ENCODE data around the gene TSHZ2.
A peak's percentile ranks its signal among the peaks of the same experiment; 100 is the strongest.
"Not testable (repeated sequence)": the region's sequence is repeated elsewhere in the genome, so short reads cannot be mapped to it uniquely, and the experiment has no call there.

Gene TSHZ2

DNA sequence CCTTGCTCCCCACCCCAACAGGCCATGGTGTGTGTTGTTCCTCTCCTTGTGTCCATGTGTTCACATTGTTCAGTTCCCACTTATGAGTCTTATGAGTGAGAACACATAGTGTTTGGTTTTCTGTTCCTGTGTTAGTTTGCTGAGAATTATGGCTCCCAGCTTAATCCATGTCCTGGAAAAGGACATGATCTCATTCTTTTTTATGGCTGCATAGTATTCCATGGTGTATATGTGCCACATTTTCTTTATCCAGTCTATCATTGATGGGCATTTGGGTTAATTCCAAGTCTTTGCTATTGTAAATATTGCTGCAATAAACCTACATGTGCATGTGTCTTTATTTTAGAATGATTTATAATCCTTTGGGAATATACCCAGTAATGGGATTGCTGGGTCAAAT, 5.6 kb upstream of the TSHZ2 start:
- H4K91ac ChIP-seq (ENCODE audit: low read length); H3K36me3 ChIP-seq (ENCODE audit: control insufficient read depth in 1 of 2, insufficient read depth in 2 of 2, low read depth in 1 of 2, low read length in 2 of 2); H3K4me1 ChIP-seq (ENCODE audit: control insufficient read depth, insufficient read depth, low read depth, low read length); H3K9me3 ChIP-seq (ENCODE audit: control insufficient read depth, low read length); H2AFZ ChIP-seq (ENCODE audit: low read depth, low read length); H2BK12ac ChIP-seq (ENCODE audit: low read length in 2 of 2); H2BK5ac ChIP-seq (ENCODE audit: low read depth, low read length, poor library complexity, severe bottlenecking); H4K8ac ChIP-seq (ENCODE audit: low read length); H3K9ac ChIP-seq (ENCODE audit: low read length); H2BK120ac ChIP-seq (ENCODE audit: low read depth, low read length); H3K4me3 ChIP-seq (ENCODE audit: insufficient read depth in 1 of 2, low read depth in 1 of 2, low read length in 2 of 2); H3K4me2 ChIP-seq (ENCODE audit: low read length, poor library complexity, severe bottlenecking); H2BK15ac ChIP-seq (ENCODE audit: low read depth, poor library complexity, severe bottlenecking); H3K27me3 ChIP-seq (ENCODE audit: control insufficient read depth in 1 of 2, insufficient read depth in 1 of 2, low read length in 2 of 2); H3K79me1 ChIP-seq (replicated peaks; ENCODE audit: low read length, poor library complexity, severe bottlenecking); H2AK5ac ChIP-seq (ENCODE audit: low read length, severe bottlenecking); H3K14ac ChIP-seq (ENCODE audit: low read length in 2 of 2); H3K27ac ChIP-seq (ENCODE audit: low read length, poor library complexity, severe bottlenecking); H3K18ac ChIP-seq (ENCODE audit: low read depth in 1 of 2, low read length in 2 of 2); H3K4ac ChIP-seq (ENCODE audit: low read depth in 1 of 2, low read length in 2 of 2); DNase-seq; H3K23ac ChIP-seq (ENCODE audit: low read length in 2 of 2): not testable (repeated sequence)

- Histone ChIP-seq H3K4ac (ENCODE audit: low read depth in 1 of 2, low read length in 2 of 2) (peak overlapping the region in 1 of 2 experiments; percentile 3), H2AK5ac (ENCODE audit: low read length, severe bottlenecking) (no peak overlapping the region), H3K27ac (ENCODE audit: low read length, poor library complexity, severe bottlenecking) (no peak overlapping the region), H3K9ac (ENCODE audit: low read length) (peak overlapping the region; percentile 98), H4K8ac (ENCODE audit: low read length) (peak overlapping the region; percentile 87), H2BK12ac (ENCODE audit: low read length in 2 of 2) (peak overlapping the region; percentile 28 to 67), H3K4me3 (ENCODE audit: insufficient read depth in 1 of 2, low read depth in 1 of 2, low read length in 2 of 2) (peak overlapping the region in 1 of 2 experiments; percentile 92), H2BK5ac (ENCODE audit: low read depth, low read length, poor library complexity, severe bottlenecking) (no peak overlapping the region), H3K79me1 (replicated peaks; ENCODE audit: low read length, poor library complexity, severe bottlenecking) (no peaks in the 10 kb centered on the region), H3K14ac (ENCODE audit: low read length in 2 of 2) (no peak overlapping the region), H4K91ac (ENCODE audit: low read length) (peak overlapping the region; percentile 56), H2BK15ac (ENCODE audit: low read depth, poor library complexity, severe bottlenecking) (peak overlapping the region; percentile 92), H3K9me3 (ENCODE audit: control insufficient read depth, low read length) (no peaks in the 10 kb centered on the region), H2AFZ (ENCODE audit: low read depth, low read length) (no peak overlapping the region), H3K36me3 (ENCODE audit: control insufficient read depth in 1 of 2, insufficient read depth in 2 of 2, low read depth in 1 of 2, low read length in 2 of 2) (no peaks in the 10 kb centered on the region), H3K4me1 (ENCODE audit: control insufficient read depth, insufficient read depth, low read depth, low read length) (peaks cover 5% of the 10 kb centered on the region), H3K27me3 (ENCODE audit: control insufficient read depth in 1 of 2, insufficient read depth in 1 of 2, low read length in 2 of 2) (peaks cover 0 to 24% of the 10 kb centered on the region in 2 experiments), H3K4me2 (ENCODE audit: low read length, poor library complexity, severe bottlenecking) (no peak overlapping the region), H3K23ac (ENCODE audit: low read length in 2 of 2) (no peak overlapping the region), H2BK120ac (ENCODE audit: low read depth, low read length) (peak overlapping the region; percentile 87), H3K18ac (ENCODE audit: low read depth in 1 of 2, low read length in 2 of 2) (peak overlapping the region; percentile 67 to 89)
- no peak for DNase-seq
- 13% methylated on average over 14 of the region's 16 CpGs for WGBS
Measured at GRCh38 chr20:52971498-52972189, 514 bp upstream of the TSHZ2 start.

DNA sequence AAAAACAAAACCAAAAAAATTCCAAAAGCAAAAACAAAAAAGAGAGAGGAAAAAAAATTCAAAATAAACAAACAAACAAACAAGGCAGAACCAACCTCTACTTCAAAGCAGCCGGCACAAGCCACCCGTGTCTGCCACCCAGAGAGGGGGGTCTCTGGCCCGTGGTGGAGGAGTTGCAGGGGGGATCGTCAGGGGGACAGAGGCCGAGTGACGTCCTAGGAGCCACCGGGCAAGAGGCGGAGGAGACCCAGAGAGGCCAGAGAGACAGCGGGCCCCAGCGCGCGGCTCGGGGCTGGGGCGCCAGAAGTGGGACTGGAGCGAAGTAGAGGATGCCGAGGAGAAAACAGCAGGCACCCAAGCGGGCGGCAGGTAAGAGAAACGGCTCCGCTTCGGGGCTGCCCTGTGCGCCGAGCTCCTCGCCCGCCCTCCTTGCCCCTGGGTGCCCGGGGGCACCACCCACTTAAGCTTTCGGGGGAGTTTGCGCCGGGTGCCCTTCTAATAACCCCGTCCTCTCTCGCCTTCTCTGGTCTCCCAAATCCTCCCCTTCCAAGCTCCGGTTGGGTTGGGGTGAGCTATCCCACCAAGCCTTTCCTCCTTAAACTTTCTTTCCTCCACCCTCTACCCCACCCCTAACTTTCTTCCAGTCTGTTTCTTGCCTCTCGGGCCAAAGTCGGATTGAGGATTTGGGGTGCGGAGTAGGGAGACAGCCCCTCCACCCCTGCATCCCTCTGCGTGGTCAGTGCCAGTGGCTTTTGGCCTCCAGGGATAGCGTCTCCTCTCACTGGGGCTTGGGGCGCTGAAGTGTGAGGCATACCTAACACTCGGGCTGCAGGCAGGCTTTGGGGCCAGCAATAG, 1.0 kb downstream of the TSHZ2 start:
- H3K23ac ChIP-seq (ENCODE audit: low read length in 2 of 2), result peak overlapping the region in 1 of 2 experiments; percentile 97
- H3K18ac ChIP-seq (ENCODE audit: low read depth in 1 of 2, low read length in 2 of 2), result peak overlapping the region; percentile 98
- H4K91ac ChIP-seq (ENCODE audit: low read length), result peak overlapping the region; percentile 94
- peak overlapping the region in 1 of 2 experiments; percentile 99 for H3K14ac ChIP-seq (ENCODE audit: low read length in 2 of 2)
- no peak overlapping the region for H3K4me2 ChIP-seq (ENCODE audit: low read length, poor library complexity, severe bottlenecking)
- peak overlapping the region; percentile 49 to 96 for H3K4ac ChIP-seq (ENCODE audit: low read depth in 1 of 2, low read length in 2 of 2)
- peak overlapping the region; percentile 66 for H2AFZ ChIP-seq (ENCODE audit: low read depth, low read length)
- H2BK15ac ChIP-seq (ENCODE audit: low read depth, poor library complexity, severe bottlenecking), result peak overlapping the region; percentile 77
- peak overlapping the region; percentile 88 for H2BK120ac ChIP-seq (ENCODE audit: low read depth, low read length)
- H3K4me3 ChIP-seq (ENCODE audit: insufficient read depth in 1 of 2, low read depth in 1 of 2, low read length in 2 of 2), result peak overlapping the region in 1 of 2 experiments; percentile 92
- peak overlapping the region; percentile 98 for H3K9ac ChIP-seq (ENCODE audit: low read length)
- H3K36me3 ChIP-seq (ENCODE audit: control insufficient read depth in 1 of 2, insufficient read depth in 2 of 2, low read depth in 1 of 2, low read length in 2 of 2), result no peaks in the 10 kb centered on the region
- peak overlapping the region; percentile 78 for H4K8ac ChIP-seq (ENCODE audit: low read length)
- H2BK5ac ChIP-seq (ENCODE audit: low read depth, low read length, poor library complexity, severe bottlenecking), result no peak overlapping the region
- no peaks in the 10 kb centered on the region for H3K79me1 ChIP-seq (replicated peaks; ENCODE audit: low read length, poor library complexity, severe bottlenecking)
- no peak overlapping the region for H2AK5ac ChIP-seq (ENCODE audit: low read length, severe bottlenecking)
- H3K27ac ChIP-seq (ENCODE audit: low read length, poor library complexity, severe bottlenecking), result no peak overlapping the region
- peaks cover 5% of the 10 kb centered on the region for H3K4me1 ChIP-seq (ENCODE audit: control insufficient read depth, insufficient read depth, low read depth, low read length)
- H3K27me3 ChIP-seq (ENCODE audit: control insufficient read depth in 1 of 2, insufficient read depth in 1 of 2, low read length in 2 of 2), result peaks cover 0 to 24% of the 10 kb centered on the region in 2 experiments
- no peaks in the 10 kb centered on the region for H3K9me3 ChIP-seq (ENCODE audit: control insufficient read depth, low read length)
- H2BK12ac ChIP-seq (ENCODE audit: low read length in 2 of 2), result peak overlapping the region; percentile 77 to 97
- DNase-seq, result peak; percentile 40
- 0% methylated on average over 39 of the region's 39 CpGs for WGBS

GRCh38 chr20:52974179-52974594, 2.0 kb downstream of the TSHZ2 start:
- H2AFZ ChIP-seq (ENCODE audit: low read depth, low read length), result no peak overlapping the region
- H3K36me3 ChIP-seq (ENCODE audit: control insufficient read depth in 1 of 2, insufficient read depth in 2 of 2, low read depth in 1 of 2, low read length in 2 of 2), result no peaks in the 10 kb centered on the region
- H3K18ac ChIP-seq (ENCODE audit: low read depth in 1 of 2, low read length in 2 of 2), result peak overlapping the region in 1 of 2 experiments; percentile 21
- H4K91ac ChIP-seq (ENCODE audit: low read length), result no peak overlapping the region
- H2BK5ac ChIP-seq (ENCODE audit: low read depth, low read length, poor library complexity, severe bottlenecking), result no peak overlapping the region
- peak overlapping the region in 1 of 2 experiments; percentile 92 for H3K4me3 ChIP-seq (ENCODE audit: insufficient read depth in 1 of 2, low read depth in 1 of 2, low read length in 2 of 2)
- H3K27ac ChIP-seq (ENCODE audit: low read length, poor library complexity, severe bottlenecking), result no peak overlapping the region
- H2BK15ac ChIP-seq (ENCODE audit: low read depth, poor library complexity, severe bottlenecking), result no peak overlapping the region
- H2BK12ac ChIP-seq (ENCODE audit: low read length in 2 of 2), result no peak overlapping the region
- H3K4me1 ChIP-seq (ENCODE audit: control insufficient read depth, insufficient read depth, low read depth, low read length), result peaks cover 5% of the 10 kb centered on the region
- H2BK120ac ChIP-seq (ENCODE audit: low read depth, low read length), result no peak overlapping the region
- no peak overlapping the region for H3K4me2 ChIP-seq (ENCODE audit: low read length, poor library complexity, severe bottlenecking)
- DNase-seq, result no peak
- H3K9me3 ChIP-seq (ENCODE audit: control insufficient read depth, low read length), result no peaks in the 10 kb centered on the region
- H3K14ac ChIP-seq (ENCODE audit: low read length in 2 of 2), result no peak overlapping the region
- peak overlapping the region; percentile 98 for H3K9ac ChIP-seq (ENCODE audit: low read length)
- no peak overlapping the region for H3K23ac ChIP-seq (ENCODE audit: low read length in 2 of 2)
- peaks cover 0 to 24% of the 10 kb centered on the region in 2 experiments for H3K27me3 ChIP-seq (ENCODE audit: control insufficient read depth in 1 of 2, insufficient read depth in 1 of 2, low read length in 2 of 2)
- no peaks in the 10 kb centered on the region for H3K79me1 ChIP-seq (replicated peaks; ENCODE audit: low read length, poor library complexity, severe bottlenecking)
- peak overlapping the region; percentile 37 for H4K8ac ChIP-seq (ENCODE audit: low read length)
- WGBS, result 33% methylated on average over 2 of the region's 5 CpGs
- no peak overlapping the region for H2AK5ac ChIP-seq (ENCODE audit: low read length, severe bottlenecking)
- H3K4ac ChIP-seq (ENCODE audit: low read depth in 1 of 2, low read length in 2 of 2), result peak overlapping the region in 1 of 2 experiments; percentile 24

Data from mesenchymal stem cell (in vitro differentiated cells and primary cell).